GM19463 (cell line): ENCODE measurements around the gene GABARAPL2.
"Not testable (repeated sequence)": the region's sequence is repeated elsewhere in the genome, so short reads cannot be mapped to it uniquely, and the experiment has no call there.

Experiments
- ATAC-seq: cut with Tn5 transposase; IDR thresholded peaks from one replicate; pipeline ENCODE4 v1.9.1; 2021; ENCODE audit warnings: mild to moderate bottlenecking, moderate library complexity; ENCODE audit not compliant: unreplicated experiment

GABARAPL2 gene, protein sequence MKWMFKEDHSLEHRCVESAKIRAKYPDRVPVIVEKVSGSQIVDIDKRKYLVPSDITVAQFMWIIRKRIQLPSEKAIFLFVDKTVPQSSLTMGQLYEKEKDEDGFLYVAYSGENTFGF

DNA sequence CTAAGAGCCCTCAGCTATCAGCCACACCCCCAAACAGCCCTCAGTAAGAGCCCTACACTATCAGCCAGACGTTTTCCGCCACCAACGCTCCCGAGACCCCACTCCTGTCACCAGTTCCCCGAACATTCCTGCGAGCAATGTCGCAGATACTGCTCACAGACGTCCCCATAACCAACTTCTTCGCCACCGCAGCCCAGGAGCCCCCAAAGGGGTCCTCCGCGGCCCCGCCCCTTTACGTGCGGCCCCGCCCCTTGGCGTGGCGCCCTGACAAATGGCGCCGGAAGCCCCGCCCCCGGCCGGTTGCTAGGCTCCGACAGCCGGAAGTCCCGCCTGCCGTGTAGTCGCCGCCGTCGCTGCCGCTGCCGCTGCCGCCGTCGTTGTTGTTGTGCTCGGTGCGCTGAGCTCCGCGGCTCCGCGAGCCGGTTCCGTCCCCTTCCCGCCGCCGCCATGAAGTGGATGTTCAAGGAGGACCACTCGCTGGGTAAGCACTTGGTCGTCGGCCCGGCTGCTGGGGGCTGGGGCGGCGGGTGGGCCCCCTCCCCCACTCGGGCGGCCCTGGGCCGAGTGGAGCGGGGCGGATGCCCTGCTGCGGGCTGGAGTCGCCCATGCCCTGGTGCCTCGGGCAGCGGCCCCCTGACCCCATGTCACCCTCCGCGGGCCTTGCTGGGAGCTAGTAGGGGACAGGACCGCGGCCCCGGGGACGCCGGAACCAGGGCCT lies at the start of gene GABARAPL2:
TSS of gene GABARAPL2 (plus strand) at position 340 of the 718 bp plus-strand sequence. CDS start at position 448, 108 bp downstream.
- peak; percentile 70 for ATAC-seq

DNA sequence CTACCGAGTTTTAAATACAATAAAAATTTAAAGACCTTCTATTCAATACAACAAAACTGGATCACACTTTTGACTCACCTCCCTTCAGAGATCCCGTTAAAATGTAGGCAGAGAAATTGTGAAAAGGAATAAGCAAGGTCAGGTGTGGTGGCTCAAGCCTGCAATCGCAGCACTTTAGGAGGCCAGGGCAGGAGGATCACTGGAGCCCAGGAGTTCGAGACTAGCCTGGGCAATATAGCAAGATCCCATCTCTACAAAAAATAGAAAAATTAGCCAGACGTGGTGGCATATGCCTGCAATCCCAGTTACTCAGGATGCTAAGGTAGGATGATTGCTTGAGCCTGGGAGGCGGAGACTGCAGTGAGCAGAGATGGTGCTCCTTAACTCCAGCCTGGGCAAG lies 47.0 kb upstream of the GABARAPL2 start:
- ATAC-seq, result no peak

DNA sequence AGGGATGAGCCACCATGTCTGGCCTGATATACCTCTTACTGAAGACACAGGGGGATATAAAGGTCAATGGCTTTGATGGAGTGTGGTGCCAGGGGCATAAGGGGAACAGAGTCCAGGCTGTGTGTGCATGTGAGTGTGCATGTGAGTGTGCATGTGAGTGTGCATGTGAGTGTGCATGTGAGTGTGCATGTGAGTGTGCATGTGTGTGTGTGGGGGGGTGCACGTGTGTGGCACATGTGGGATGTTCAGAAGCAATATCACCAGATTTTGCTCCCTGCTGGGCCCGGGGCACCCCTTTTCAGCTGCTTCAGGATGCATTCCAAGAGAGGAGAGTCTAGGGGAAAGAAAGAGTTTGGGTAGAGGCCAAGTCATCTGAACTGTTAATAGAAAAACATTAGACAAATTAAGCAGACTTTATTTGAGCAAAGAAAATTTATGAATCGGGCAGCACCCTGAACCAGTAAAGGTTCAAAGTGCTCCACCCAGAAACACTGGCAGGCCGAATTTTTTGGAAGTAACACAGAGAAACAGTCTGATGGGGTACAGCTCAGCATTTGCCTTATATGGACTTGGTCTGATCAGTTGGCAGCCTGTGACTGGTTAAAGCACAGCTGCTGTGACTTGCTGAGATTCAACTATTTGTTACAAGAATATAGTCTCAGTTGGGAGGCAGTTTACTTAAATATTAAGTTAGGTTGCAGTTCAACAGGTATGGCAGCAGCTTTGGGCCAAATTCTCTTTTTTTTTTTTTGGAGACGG lies 40.0 kb upstream of the GABARAPL2 start:
- ATAC-seq, result no peak

DNA sequence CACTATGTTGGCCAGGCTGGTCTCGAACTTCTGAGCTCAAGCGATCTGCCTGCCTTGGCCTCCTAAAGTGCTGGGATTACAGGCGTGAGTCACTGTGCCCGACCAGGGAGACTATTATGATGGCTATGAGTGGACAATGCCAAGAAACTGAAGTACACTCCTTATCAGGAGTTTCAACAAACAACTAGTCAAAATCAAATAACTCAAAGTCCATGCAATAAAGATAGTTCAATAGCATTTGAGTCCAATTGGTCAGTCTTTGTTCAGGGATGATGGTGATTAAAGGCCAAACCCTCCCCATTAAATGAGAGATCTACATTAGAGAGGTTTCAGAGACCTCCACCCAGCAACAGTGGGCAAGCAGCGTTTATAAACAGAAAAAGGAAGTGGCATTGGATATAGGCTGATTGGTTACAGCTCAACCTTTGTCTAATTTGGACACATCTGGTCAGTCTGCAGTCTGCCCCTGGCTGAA lies 38.3 kb upstream of the GABARAPL2 start:
- ATAC-seq, result no peak

DNA sequence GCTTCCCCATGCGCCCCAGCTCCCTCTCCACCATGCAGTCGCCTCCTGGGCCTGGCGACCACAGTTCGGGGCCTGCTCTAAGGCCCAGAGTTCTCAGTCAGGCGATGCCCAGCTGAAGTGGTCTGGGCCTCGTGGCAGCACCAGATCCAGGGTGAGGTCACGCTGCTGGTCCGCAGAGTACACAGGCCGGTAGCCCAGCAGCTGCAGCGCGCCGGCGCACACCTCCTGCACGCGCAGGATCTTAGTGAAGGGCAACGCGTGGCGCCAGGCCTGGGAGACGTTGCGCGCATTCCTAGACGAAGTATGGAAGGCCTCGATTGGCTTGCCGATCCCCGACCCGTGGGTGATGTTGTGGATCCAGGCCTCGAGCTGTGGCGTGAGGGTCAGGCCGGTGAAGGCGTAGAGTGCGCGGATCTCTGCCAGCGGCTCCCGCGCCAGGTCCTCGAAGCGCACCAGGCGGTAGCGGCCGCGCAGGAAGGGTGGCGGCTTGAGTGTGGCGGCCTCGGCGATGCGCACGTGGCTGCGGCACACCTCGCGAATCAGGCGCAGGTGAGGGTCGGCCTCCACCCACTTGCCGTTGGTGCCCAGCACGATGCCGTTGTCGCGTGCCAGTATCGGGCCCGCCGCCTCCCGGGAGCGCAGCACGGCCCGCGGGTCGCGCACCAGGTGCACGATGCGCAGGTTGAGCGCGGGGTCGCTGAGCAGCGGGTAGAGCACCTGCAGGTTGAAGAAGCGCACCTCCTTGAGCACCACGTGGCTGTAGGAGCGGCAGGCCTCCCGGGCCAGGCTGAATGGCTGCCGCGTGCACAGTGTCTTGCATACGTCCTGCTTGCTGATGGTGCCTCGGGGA lies 36.9 kb upstream of the GABARAPL2 start:
- no peak for ATAC-seq

DNA sequence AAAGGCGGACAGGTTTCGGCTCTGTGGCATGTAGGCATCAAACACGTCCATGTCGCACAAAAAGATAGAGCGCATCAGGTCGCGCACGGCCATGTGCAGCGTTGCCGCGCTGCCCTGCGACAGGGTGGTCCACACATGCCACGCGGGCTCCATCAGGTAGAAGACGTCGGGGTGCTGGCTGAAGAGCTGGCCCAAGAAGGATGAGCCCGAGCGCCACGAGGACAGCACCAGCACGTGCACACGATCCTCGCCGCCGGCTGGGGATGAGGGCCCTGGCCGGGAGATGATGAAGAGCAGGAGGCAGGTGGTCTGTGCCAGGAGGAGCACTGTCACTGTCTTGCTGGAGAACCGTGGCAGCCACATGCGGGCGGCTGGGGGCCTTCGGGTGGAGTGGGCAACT lies 36.2 kb upstream of the GABARAPL2 start:
- ATAC-seq, result no peak

DNA sequence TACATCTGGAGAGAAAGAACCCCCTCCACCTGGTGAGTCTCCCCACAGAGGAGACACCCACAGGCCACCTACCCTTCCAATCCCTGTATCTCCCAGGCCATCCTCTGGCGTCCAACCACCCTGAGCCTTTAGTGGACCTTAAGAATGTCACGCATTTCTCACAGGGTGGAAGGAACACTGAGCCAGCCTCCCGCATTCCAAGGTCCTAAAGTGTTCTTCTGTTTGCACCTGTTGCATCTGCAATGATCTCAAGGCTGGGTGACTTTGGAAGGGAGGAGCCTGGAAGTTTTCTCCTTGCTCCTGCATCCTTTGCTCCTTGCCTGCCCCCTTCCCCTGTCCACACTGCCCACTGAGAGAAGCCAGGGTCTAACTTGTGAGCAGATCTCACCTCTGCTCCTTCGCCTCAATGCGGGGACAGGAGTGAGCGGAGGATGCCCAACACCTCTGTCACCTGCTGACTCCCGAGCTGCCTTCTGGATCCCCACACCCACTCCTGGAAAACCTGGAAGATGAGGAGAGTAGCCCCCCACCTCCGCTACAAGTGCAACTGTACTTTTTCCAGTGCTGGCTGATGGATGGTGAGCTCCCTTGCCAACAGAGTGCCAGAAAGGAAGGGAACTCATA lies 33.9 kb upstream of the GABARAPL2 start:
- ATAC-seq, result no peak

DNA sequence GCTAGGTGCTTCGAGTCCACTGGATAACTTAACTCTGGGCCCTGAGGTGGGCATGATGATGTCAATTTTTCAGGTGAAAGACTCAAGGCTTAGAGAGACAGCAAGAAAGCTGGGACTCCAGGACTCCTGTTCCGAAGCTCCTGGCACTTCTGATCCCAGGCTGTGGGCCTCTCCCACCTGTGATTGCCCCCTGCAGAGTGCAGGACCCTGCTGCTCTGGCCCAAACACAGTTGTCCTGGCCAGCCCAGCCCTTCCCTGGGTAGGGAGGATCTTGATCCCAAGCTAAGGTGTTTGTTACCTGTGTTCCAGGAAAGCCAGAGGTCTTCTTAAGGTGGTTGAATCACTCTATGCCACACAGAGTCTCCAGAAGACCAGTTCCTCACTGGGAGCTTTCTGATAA lies 33.4 kb upstream of the GABARAPL2 start:
- ATAC-seq, result no peak

DNA sequence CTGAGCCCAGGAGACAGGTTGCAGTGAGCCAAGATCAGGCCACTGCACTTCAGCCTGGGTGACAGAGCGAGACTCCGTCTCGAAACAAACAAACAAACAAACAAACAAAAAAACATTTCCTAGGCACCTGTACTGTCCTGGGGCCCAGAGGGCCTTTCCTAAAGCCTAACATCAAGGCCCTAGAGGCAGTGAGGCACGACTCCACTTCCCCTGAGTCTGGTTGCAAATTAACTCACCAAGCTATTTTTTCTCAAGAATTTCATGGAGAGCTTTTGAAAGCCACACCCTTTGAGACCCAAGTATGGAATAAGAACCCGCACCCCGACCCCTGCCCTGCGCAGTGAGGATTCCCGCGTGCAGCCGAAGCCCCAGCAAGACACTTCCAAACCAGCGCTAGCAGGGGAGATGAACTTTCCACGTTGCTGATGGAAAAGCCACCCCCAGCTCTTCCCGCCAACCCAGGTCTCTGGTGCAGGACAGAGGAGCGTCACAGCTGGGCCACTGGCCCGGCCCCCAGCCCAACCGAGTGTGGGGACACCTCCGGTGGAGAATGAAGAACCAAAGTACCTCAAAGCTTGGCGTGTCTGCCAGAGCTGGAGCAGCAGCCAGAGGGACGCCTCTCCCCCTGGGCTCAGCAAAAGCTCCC lies 31.5 kb upstream of the GABARAPL2 start:
- ATAC-seq, result no peak

DNA sequence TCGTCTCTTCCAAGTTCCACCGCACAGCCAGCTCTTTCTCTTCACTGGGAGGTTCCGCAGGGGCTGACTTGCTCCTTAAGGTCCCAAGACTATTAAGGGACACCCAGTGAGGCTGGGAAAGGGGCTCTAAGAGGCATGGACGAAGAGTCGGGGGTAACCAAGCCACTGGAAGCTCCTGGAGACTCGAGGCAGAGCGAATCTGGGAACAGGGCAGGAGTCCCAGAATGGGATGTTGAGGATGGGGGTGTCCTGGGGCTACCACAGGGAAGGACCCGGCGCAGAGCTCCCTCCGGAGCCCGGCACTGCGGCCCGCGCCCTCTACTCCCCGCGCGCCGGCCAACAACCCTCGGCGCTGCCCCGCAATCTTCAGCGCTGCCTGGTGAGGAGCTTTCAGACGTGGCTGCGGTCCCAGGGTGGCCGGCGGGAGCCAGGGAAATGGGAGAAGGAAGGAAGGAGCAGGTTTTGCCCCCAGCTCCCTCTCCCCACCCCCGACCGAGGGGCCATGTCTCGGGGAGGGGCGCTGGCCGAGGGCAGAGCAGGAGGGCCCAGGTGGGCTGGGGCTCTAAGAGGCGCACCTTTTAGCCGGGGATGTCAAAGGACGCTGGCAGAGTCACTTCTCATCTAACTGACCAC lies 30.9 kb upstream of the GABARAPL2 start:
- no peak for ATAC-seq

DNA sequence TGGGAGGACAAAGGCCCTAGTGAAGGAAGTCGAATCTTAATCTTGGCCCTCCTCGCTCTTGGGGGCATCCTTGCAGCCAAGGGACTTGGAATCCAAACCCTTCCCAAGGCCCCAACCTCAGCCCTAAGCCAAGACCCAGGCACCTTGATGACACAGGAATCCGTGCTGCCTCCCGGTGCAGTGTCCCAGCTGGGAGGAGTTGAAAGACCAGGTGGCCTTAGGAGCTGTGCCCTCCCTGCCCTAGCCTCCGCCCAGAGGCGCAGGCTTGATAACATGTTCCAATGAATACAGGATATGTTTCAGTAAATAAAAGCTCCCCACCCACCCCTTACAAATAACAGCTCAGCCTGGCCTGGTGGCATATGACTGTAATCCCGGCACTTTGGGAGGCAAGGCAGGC lies 30.3 kb upstream of the GABARAPL2 start, which contains the start of gene CHST5:
TSS of gene CHST5 (minus strand) at position 208 of the 400 bp plus-strand sequence. CDS start 5,724 bp downstream, outside the sequence.
- ATAC-seq, result no peak

DNA sequence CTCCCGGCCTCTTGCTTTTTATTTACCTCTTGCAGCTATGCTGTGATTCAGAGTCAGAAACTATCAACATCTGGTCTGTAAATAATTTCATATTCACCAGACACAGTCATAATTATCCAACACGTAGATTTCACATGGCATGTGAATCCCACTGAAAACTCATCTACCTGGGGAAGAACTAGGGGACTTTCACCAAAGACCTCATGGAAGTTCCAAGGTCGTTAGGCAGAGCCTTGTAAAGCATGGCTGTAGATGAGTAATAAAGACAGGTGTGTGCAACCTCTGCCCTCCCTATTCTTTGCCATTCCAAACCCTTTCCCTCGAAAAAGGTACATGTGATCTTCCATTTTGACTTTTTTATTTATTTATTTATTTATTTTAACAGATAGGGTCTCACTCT lies 28.4 kb upstream of the GABARAPL2 start:
- no peak for ATAC-seq

DNA sequence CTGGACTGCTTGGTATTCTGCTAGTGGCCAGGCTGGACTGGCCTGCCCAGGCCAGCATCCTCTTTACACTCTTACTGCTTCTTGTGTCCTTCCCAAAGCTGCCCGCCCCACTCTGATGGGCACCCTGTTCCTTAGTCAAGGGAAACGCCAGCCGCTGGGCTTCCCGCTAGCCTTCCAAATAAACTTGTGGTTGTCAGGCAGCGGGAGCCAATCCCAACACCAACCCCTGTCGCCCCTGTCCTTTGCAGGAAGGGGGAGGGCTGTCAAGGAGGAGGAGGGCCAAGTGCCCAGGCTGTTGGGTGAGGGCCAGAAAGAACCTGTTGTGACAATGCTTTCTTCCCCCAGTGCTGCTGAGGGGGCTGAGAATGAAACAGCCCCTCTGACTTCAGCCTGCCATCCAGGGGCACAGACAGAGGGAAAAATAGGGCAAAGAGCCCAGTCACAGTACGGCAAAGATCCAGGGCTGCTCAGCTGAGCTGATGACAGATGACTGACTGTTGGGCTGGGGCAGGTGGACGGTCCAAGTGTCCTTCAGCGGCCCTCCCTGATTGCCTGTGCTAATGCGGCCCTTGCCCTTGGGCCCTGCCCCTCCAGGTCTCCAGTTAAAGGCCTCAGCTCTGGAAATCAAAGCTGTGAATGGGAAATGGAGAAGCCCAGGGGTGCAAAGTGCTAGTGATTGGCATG lies 27.2 kb upstream of the GABARAPL2 start:
- not testable (repeated sequence) for ATAC-seq

DNA sequence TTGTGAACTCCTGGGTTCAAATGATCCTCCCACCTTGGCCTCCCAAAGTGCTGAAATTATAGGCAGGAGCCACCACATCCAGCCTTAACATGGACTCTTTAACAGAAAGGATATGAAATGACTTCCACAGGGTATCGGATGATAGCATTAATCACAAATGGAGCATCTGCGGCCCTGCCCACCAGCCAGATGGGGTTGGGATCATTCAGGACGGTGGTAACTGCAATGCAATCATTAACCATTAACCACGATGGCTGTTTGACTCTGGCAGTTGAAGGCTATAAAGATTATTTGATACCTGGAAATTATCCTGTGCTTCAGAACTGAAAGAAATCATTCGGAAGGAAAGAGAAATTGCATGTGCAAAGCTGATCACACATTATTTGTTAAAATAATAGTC lies 24.9 kb upstream of the GABARAPL2 start:
- ATAC-seq, result no peak

DNA sequence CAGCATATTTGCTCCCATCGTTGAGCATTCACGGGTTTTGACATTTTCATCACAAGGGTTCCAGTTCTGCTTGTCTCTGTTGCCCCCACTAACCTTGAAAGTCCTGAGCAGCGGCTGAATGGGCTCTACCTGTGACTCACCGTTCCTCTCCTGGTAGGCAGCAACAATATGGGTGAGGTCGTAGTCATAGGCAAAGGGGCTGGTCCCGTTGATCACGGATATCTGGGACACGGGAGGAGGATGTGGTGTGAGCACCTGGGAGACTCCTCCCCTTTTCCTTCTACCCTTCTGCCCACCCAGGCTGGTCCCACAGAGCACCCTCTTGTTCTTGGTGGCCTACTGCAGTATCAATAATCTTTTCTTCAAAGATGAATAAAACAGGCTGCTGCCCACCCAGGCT lies 23.7 kb upstream of the GABARAPL2 start:
- not testable (repeated sequence) for ATAC-seq

DNA sequence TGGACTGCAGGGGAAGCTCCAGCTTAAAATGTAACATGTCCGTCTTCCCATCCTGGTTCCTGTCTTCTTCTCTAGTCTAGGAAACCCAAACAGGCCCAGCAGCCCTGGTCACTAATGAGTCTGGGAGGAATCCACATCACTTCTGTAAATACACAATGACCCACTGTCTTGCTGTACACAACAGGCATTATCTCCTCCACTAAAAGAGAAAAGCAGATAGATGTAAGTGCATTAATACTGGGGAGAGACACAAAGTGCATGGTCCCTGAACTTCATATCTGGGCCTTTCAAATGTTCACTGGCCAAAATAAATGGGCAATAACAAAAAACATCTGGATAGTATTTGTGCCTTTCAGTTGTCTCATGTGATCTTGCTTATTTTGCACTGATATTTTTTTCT lies 20.3 kb upstream of the GABARAPL2 start:
- not testable (repeated sequence) for ATAC-seq

DNA sequence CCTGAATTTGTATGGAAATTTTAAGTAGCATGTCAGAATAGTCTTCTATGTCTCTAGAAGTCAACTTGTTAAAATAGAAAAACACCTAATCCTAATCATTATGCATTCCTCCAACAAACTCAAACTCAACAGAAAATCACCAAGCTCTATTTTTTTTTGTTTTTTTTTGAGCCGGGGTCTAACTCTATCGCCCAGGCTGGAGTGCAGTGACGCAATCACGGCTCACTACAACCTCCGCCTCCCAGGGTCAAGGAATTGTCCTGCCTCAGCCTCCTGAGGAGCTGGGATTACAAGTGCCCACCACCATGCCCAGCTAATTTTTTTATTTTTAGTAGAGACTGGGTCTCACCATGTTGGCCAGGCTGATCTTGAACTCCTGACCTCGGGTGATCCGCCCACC lies 19.9 kb upstream of the GABARAPL2 start:
- ATAC-seq, result no peak

DNA sequence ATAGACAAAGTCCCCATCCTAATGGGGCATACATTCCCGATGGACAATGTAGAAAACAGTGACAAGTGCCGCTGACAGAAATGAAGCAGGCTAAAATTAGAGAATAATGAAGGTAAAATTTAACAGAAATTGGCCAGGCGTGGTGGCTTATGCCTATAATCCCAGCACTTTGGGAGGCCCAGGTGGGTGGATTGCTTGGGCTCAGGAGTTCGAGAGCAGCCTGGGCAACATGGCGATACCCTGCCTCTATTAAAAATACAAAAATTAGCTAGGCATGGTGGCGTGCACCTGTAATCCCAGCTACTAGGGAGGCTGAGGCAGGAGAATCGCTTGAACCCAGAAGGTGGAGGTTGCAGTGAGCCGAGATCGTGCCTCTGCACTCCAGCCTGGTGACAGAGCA lies 17.7 kb upstream of the GABARAPL2 start:
- not testable (repeated sequence) for ATAC-seq

DNA sequence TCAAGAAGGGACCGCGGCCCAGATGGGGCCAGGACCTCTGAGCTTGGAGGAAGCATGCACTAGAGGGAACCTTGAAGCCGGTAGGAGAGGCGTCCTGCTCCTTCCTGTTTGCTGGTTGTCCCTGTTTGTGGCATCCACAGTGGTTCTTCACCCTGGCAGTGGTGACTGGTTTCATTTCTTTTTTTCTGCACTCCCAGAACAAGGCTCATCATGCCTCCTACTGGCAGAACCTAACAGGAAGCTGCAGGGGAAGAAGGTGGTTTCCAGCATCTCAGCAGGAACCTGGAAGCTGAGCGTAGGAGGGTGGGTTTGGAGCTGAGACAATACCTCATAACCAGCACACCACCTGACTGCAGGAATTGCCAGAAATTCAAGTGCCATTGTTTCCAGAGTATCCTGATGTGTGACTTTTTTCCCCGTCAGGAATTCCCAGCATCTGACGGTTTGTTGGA lies 15.9 kb upstream of the GABARAPL2 start:
- peak; percentile 82 for ATAC-seq
